Colonic mucosa (tissue), 4 donors: ENCODE data around the gene LPAR2. TPM values are rescaled to one million over a fixed set of nuclear protein-coding genes. Genes with fewer than 3 reads are reported as not detected.

Experiments
- DNase-seq: peaks from one replicate; pipeline ENCODE4 v3.0.0-alpha.2; 2020
- H3K27ac ChIP-seq: fragments of 200-600 bp; one replicate; pipeline ENCODE4 v1.8.0; 2021
- H3K27me3 ChIP-seq: fragments of 200-600 bp; one replicate; pipeline ENCODE4 v1.8.0; 2021
- H3K36me3 ChIP-seq: fragments of 200-600 bp; one replicate; pipeline ENCODE4 v1.8.0; 2021
- H3K4me1 ChIP-seq: fragments of 200-600 bp; one replicate; pipeline ENCODE4 v1.8.0; 2021; ENCODE audit warnings: mild to moderate bottlenecking
- H3K4me3 ChIP-seq: fragments of 200-600 bp; one replicate; pipeline ENCODE4 v1.8.0; 2021
- H3K9ac ChIP-seq, 2 donors: one replicate each; pipeline ENCODE4 v1.7.0; 2013; ENCODE audit warnings: control low read depth in 2 of 2, low read depth in 2 of 2, low read length in 2 of 2
- H3K9me3 ChIP-seq: fragments of 200-600 bp; one replicate; pipeline ENCODE4 v1.8.0; 2021
- CTCF ChIP-seq: fragments of 200-600 bp; IDR thresholded peaks from one replicate; pipeline ENCODE4 v1.8.0; 2022; ENCODE audit warnings: antibody characterized with exemption, mild to moderate bottlenecking
- intact Hi-C: fragments of 100-400 bp; cut with DNase I; formaldehyde crosslinking; loops from one replicate; pipeline ENCODE4 v1.14.1; 2022
- total RNA-seq, 2 donors: library from RNA; stranded (reverse); fragmentation: NEBNext Ultra II Directional in 1 of 2; extraction: Animal tissue kit (Norgen Biotek cat#: 25700) in 1 of 2; gene quantifications; one replicate each; pipeline ENCODE4 v1.2.1, GENCODE V29; 2021
- donor health status: healthy.
- donor health status: DM: no; HTN: no; CAD: no.
- donor health status: DM: no; HTN: no; CAD: no.

The LPAR2 gene
- total RNA-seq, 2 donors from 2014 or later, result 16.6 to 22.6 TPM

- no peak for TF ChIP-seq CTCF
- Histone ChIP-seq H3K4me3 (no peak overlapping the region), H3K9me3 (no peaks in the 10 kb centered on the region), H3K36me3 (no peaks in the 10 kb centered on the region), H3K27me3 (no peaks in the 10 kb centered on the region), H3K9ac (no peak overlapping the region), H3K4me1 (no peaks in the 10 kb centered on the region), H3K27ac (no peak overlapping the region)
- no peak for DNase-seq
- intact Hi-C loops, result no loop called here
Measured at GRCh38 chr19:19588546-19588945, 39.5 kb downstream of the LPAR2 start.

GRCh38 chr19:19587771-19588170 lies 40.2 kb downstream of the LPAR2 start:
- Histone ChIP-seq H3K27ac (no peak overlapping the region), H3K9me3 (no peaks in the 10 kb centered on the region), H3K27me3 (no peaks in the 10 kb centered on the region), H3K4me3 (no peak overlapping the region), H3K4me1 (no peaks in the 10 kb centered on the region), H3K9ac (no peak overlapping the region), H3K36me3 (no peaks in the 10 kb centered on the region)
- DNase-seq, result no peak
- no peak for TF ChIP-seq CTCF
- intact Hi-C loops, result no loop called here

GRCh38 chr19:19584356-19584755 lies 43.7 kb downstream of the LPAR2 start:
- H3K9me3 ChIP-seq, result no peaks in the 10 kb centered on the region
- no peak overlapping the region for H3K27ac ChIP-seq
- H3K9ac ChIP-seq, result no peak overlapping the region
- no peak for TF ChIP-seq CTCF
- DNase-seq, result no peak
- no peak overlapping the region for H3K4me3 ChIP-seq
- intact Hi-C loops, result no loop called here
- no peaks in the 10 kb centered on the region for H3K36me3 ChIP-seq
- H3K4me1 ChIP-seq, result no peaks in the 10 kb centered on the region
- H3K27me3 ChIP-seq, result no peaks in the 10 kb centered on the region

- H3K4me1 ChIP-seq, result no peaks in the 10 kb centered on the region
- no peaks in the 10 kb centered on the region for H3K36me3 ChIP-seq
- H3K27me3 ChIP-seq, result no peaks in the 10 kb centered on the region
- no peak overlapping the region for H3K9ac ChIP-seq
- no peak for TF ChIP-seq CTCF
- H3K9me3 ChIP-seq, result no peaks in the 10 kb centered on the region
- no peak overlapping the region for H3K4me3 ChIP-seq
- H3K27ac ChIP-seq, result no peak overlapping the region
- DNase-seq, result no peak
- intact Hi-C loops, result no loop called here
Measured at GRCh38 chr19:19582471-19582870, 45.5 kb downstream of the LPAR2 start.

GRCh38 chr19:19581391-19581790 lies 46.6 kb downstream of the LPAR2 start:
- Histone ChIP-seq H3K27me3 (no peaks in the 10 kb centered on the region), H3K4me1 (no peaks in the 10 kb centered on the region)

More at GRCh38 chr19:19581391-19581790, 46.6 kb downstream of the LPAR2 start:
- intact Hi-C loops, result no loop called here
- H3K9me3 ChIP-seq, result no peaks in the 10 kb centered on the region
- H3K27ac ChIP-seq, result no peak overlapping the region
- no peak overlapping the region for H3K4me3 ChIP-seq
- no peak overlapping the region for H3K9ac ChIP-seq
- no peaks in the 10 kb centered on the region for H3K36me3 ChIP-seq
- TF ChIP-seq CTCF, result no peak
- no peak for DNase-seq
